DMS53 (cell line): ENCODE results near the gene CUEDC2.
"Not testable (repeated sequence)": the region's sequence is repeated elsewhere in the genome, so short reads cannot be mapped to it uniquely, and the experiment has no call there.

Experiments used
- DNase-seq: peaks from one replicate; lab custom pipeline; 2025; lab: John Stamatoyannopoulos, UW

Gene CUEDC2

DNA sequence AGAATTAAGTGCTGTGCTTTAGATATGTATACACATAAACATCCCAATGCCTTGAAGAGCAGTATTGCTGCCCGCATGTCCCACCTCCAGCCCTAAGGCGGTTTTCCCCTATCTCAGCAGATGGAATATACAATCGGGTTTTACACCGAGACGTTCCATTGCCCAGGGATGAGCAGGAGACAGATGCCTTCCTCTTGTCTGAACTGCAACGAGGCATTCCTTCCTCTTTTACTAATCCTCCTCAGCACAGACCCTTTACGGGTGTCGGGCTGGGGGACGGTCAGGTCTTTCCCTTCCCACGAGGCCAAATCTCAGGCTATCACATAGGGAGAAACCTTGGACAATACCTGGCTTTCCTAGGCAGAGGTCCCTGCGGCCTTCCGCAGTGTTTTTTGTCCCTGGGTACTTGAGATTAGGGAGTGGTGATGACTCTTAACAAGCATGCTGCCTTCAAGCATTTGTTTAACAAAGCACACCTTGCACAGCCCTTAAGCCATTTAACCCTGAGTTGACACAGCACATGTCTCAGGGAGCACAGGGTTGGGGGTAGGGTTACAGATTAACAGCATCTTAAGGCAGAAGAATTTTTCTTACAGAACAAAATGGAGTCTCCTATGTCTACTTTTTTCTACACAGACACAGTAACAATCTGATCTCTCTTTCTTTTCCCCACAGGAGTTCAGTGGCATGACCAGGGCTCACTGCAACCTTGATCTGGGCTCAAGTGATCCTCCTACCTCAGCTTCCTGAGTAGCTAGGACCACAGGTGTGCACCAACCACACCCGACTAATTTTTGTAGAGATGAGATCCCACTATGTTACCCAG, 22.5 kb upstream of the CUEDC2 start:
- not testable (repeated sequence) for DNase-seq

DNA sequence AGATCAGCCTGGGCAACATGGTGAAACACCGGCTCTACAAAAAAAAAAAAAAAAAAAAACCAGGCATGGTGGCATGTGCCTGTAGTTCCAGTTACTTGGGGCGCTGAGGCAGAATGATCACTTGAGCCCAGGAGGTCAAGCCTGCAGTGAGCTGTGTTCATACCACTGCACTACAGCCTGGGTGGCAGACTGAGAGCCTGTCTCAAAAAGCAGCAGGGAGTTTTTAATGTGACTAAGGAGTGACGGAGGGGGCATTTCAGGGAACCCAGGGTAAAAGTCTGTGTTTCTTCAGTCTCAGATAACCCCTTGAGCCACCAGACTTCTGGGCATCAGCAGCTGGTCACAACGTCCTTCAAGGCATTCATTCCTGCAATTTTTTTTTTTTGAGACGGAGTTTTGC, 21.1 kb upstream of the CUEDC2 start:
- DNase-seq, result no peak

DNA sequence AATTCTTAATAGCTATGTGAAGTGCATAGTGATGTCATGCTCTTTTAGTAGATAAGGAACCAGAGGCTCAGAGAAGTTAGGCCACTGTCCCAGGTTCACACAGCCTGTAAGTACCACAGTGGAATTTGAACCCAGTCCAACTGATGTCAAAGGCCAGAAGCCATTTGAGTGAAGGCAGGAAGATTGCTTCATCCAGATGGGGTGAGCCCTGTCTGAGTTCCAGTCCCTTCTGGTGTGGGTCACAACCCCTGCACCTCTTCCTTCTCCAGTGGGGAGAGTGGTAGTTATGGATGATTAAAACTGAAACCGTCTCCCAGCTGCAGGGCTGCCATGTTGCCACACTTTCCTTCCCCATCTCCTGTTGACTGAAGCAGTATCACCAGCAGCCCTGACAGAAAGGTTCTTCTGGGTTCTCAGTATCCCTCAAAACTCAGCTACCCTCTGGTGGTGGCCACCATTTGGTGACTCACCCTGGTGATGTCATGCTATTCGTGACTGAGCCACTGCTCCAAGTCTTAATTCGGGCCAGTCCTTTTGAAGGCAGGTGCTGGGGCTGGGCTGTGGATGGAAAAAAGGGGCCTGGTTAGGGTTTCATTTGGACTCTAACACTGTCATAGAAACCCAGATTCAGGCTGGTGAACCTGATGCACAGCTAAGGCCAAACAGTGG, 20.4 kb upstream of the CUEDC2 start:
- DNase-seq, result peak; percentile 88

DNA sequence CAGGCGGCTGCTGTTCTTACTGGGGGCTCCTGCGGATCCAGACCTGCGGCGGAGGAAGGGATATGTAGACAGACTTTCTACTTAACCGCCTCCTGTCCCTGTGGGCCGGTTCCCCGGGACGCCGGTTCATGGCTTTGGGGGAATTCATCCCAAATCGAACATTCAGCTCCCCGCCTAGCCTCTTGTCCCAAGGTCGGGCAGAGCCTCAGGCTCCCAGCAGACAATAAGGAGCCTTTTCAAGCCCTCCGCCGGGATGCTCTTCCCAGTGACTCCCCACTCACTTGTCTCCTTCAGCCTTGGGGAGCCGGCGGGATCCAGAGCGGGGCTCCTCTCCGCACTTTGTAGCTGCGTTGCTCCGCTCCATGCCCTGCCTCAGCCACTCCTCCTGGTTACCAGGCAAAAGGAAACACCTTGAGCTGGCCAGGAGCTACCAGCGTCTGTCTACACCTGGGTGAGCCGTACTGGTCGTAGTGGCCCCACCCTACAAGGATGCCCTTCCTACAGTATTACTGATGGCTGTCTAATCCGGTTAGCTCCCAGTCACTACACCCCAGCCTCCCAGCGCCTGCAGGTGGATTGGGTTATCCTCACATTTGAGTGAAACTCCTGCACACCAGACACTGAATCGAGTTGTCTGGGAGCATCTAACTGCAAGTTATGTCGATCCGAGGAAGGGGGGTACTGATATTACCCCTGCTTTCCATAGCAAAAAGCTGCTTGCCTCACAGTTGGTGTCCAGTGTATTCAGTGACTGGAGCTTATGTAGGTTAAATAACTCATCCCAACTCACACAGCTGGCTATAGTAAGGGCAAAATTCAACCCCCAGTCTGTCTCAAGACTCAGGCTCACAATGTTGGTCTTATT, 19.0 kb upstream of the CUEDC2 start, which contains the start of gene C10orf95:
C10orf95 (minus strand) TSS at position 439 of the 865 bp plus-strand sequence. CDS start 450 bp downstream, outside the sequence.
- DNase-seq, result peak; percentile 83

DNA sequence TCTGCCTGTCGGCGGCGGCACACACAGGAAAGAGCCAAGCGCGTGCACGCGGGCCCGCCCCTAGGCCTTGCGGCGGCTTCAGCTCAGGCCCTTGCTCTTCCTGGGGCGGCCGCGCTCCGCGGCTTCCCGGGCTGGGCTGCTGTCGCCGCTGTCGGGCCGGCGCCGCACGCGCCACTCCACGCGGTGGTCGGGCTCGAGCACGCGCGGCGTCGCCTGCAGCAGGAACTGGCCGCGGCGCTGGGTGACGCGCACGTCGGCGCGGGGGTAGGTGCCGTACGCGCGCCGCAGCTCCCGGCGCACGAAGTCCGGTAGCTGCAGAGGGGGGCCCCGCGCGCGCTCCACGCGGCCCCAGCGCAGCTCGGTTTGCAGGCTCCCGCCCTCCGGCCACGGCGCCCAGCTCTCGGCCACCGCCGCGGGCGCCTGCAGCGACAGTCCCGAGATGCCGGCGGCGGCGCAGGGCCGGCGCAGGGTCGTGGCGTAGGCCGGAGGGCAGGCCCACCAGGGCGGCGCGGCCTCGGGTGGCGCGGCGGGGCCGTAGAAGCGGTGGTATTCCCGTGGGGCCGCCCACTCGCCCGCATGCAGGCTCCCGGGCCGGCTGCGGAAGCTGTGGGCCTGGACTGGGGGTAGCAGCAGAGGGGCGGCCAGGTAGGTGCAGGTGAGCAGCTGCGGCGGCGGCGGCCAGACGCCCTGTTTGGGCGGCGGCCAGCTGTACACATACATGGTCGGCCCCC, 18.2 kb upstream of the CUEDC2 start:
- peak; percentile 98 for DNase-seq

DNA sequence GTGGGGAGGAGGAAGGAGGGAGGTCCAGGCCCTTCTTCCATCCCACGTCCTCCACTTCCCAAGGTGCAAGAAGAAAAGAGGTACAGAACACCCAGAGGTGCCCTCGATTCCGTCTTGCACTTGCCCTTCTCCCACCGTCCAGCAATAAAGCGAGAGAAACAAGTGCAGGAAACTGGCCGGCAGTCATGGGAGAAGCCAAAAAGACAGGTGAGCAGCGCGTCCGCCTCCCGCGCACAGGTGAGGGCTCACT, 17.7 kb upstream of the CUEDC2 start:
- no peak for DNase-seq

DNA sequence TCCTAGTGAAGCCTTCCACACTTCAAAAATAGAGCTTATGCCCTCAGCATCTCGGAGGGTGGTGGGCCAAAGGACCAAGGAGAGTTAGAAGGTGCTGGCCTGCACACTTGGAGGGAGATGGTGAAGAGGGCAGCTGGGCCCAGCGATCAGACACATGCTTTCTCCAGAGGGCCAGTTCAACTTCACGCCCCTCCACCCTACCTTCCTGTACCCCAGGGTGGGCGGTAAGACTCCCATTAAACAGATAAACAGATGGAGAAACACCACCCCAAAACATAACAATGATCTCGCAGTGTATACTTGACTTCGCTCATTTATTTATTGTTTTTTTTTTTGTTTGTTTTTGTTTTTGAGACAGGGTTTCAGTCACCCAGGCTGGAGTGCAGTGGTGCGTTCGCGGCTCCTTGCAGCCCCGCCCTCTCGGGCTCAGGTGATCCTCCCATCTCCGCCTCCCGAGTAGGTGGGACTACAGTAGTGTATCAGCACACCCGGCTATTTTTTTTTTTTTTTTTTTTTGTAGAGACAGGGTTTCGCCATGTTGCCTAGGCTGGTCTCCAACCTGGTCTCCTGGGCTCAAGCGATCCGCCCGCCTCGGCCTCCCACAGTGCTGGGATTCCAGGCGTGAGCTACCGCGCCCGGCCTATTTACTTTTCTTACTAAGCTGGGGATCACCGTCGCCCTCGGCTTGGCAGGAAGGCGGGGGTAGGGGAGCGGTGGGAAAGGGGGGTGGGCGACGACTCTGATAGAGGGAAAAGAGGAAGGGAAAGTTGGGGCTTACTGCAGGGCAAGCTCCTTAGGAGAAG, 17.1 kb upstream of the CUEDC2 start:
- DNase-seq, result peak; percentile 95

DNA sequence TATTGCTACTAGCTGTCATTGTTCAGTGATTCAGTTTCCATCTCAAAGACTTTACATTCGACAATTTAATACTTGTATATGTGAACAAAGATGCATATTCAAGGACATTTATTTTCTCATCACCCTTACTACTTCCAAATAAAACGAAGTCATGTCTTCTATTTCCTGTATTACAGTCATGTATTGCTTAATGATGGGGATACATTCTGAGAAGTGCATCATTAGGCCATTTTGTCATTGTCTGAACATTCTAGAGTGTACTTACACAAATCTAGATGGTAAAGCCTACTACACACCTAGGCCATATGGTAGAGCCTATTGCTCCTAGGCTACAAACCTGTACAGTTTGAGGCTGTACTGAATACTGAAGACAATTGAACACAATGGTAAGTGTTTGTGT, 12.5 kb upstream of the CUEDC2 start:
- no peak for DNase-seq

DNA sequence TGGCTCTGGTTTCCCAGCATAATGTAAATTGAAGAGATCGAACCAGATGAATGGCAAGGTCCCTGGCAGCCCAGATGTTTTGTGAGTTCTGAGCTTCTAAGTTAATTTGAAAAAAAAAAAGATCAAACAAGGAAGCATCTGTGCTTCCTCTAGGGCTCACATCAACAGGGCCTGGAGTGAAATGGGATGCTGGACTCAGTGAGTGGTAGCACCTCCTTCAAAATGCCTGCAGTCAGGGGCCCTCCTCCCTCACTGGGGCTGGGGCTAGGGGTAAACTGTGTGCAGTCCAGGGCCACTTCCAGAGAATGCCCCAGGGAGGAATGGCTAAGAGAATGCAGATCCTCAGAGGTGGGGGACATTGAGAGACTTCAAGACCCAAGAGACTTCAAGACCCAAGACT, 6.0 kb upstream of the CUEDC2 start:
- no peak for DNase-seq

DNA sequence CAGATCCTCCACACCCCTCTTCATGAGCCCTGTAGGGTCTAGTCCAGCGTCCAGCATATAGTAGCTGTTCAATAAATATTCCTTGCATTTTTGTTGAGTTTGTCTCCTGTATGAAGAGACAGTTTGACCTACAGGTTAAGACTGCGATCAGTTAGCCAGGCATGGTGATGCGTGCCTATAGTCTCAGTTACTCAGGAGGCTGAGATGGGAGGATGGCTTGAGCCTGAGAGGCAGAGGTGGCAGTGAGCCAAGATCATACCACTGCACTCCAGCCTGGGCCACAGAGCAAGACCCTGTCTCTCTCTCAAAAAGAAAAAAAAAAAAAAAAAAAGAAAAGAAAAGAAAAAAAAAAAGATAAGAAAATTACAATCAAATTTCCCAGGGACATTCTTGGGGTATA, 5.1 kb upstream of the CUEDC2 start:
- no peak for DNase-seq

DNA sequence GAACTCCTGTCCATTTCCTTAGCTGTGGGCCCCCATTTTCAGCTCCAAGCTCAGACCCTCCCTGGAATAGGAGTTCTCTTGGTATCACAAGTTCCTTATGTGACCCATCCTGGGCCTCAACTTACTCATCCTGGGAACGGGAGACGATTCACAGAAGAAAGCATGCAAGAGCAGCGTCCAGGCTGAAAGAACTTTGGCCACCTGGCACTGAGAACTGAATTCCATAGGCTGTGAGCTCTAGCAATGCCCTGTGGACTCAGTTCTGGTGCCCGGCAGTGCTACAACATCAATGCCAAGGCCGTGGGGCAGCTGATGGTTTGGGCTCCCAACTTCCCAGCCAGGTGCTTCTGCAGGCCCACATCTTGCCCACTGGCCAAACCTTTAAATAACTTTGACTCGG, 3.9 kb upstream of the CUEDC2 start:
- no peak for DNase-seq

DNA sequence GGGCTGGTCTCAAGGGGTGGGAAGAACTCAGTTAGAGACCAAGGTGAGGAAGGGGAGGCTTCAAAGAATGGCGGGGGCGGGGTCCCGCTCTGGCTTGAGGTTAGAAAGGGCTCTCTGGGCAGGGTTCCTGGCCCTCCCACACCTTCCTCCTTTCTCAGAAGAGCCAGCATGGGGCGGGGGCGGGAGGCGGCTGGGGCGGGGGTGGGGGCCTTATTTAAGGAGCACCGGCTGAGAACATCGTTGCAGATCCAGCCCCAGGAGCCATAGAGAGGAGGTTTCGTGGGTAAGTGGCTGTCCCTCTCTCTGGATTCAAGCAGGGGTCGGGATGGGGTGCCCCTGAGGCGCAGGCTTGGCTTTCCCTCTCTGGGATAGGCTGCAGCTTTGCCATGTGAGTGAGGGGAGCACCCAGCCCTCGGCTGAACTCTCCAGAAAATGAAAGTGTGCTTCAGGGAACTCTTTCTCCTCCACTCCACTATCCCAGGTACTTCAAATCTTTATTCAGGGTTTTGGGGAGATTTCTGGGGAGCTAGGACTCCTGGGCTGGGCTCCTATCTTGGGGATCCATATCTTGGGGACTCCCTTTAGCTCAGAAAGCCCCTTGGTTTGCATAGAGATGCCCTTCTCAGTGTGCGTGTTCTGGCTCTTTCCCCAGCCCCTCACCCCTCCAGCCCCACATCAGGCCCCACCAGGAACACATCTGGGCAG, 3.3 kb upstream of the CUEDC2 start:
- DNase-seq, result no peak

DNA sequence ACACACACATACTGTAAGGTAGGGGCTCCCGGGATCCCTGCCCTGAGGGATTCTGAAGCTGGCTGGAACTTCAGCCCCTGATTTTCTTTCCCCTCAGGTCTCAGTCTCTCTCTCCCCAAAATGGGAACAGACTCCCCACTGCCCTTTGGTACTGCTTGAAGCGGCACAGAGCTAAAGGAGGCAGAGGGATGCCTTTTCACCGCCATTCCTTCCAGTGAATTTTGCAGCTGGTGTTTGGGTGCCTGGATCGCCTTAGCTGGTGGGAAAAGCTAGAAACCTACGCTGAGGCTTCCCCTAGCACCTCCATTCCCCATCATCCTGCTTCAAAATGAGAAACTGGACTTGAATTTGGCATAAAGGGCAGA, 2.7 kb upstream of the CUEDC2 start:
- no peak for DNase-seq

DNA sequence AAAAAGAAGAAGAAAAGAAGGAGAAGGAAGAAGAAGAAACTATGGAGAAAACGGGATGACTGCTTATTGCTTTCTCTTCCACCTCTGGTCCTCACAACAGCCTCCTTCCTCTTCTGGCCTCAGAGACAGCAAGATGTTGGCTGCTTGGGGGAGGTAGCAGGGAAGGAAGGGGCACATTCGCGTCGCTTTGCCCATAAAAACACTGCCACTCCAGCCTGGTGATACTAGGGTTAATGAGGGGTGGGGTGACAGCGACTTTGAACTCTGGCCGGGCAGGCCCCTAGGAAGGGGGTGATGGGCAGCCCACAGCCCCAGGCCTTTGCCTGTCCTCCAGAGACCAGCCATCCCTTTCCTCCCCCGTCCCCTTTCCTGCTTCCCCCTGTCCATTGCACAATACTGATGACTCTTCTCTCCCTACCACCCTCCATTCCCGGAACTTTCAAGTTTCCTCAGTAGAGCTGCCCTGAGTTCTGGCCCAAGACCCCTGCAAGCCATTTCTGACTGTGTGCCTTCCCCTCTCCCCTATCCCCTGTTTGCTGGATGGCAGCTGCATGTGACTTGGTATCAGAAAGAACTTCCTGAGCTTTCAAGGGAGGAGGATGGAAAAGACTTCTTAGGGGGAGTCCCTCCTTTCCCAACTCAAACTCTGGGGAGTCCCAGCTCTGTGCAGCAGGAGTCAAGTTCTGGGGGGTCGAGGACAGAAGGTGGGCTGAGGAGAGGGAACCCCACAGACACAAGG, 2.2 kb upstream of the CUEDC2 start:
- no peak for DNase-seq

DNA sequence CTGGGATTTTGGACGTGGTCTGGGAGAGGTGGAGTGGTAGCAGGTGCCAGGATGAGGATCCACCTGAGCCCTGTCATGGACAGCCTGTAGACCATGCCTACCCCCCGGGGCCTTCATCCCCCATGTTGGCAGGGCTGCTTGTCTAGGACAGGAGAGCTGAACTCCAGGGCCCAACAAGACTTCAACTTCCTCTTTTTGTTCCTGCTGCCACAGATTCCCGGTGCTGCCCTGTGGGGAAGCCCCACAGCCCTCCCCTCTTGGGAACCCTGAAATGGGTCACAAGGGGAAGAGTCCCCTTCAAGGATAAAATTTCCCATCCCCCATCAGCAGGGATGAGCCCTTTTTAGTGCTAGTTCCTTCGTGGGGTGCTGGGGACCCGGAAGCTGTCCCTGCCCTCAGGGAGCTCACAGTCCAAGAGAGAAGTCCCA, 1.3 kb upstream of the CUEDC2 start:
- no peak for DNase-seq

DNA sequence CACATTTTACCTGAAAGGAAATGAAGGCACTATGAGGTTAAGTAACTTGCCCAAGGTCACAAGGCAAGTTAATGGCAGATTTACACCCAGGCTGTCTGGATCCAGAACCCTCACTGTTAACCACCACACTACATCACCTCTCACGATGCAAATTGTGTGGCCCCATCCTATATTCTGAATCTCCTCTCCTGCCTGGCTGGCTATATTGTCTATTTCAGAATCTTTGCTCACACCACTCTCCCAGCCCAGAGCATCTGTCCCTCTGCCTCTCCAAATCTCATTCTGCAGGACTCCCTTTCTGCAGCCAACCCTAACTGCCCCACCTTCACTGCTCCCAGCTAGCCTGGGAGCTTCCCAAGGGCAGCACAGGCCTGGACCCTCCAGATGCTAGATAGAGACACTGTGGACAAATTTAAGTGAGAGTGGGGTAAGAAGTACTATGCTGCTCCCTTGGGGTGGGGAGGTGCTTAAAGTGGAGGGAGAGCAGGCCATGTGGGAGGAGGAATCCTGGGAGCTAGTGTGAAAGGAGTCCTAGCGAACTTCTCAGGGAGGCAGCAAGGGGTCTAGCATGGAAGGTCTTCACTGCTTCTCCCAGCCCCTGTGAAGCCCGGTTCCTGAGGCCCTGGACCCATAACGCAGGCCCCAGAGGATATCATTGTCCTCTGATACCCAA, 786 bp downstream of the CUEDC2 start:
- peak; percentile 52 for DNase-seq

DNA sequence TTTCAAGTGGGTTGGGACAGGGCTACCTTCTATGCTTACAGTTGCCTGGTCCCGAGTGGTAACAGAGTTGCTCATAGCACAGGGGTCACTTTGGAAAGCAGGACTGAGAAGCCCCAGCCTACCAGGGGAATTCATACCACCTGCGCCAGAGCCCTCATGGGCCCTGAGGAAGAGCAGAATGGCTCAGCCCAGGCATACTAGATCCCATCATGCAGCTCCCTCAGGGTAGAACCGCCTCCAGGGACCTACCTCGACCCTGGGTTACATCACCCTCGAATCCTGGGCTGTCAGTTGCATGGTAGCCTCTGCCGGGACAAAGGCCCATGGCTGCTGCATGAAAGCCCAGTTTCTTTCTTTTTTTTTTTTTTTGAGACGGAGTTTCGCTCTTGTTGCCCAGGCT, 2.9 kb downstream of the CUEDC2 start:
- DNase-seq, result no peak

DNA sequence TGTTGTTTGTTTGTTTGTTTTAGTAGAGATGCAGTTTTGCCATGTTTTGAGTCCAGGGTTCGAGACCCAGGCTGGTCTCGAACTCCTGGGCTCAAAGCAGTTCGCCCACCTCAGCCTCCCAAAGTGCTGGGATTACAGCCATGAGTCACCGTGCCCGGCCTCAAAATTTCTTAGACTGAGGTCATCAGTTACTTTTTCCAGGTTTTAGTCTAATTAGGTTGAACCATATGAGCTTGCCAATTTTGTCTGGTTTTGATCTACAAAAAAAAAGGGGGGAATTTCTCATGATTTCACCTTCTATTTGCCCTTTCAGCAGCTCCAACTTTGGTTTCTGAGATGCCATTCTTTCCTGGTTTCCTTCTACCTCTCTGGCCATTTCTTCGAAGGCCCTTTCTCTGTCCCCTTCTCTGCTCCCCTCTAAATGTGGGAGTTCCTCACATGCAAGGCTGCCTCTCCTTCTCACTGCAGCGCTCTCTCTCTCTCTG, 5.5 kb downstream of the CUEDC2 start:
- DNase-seq, result no peak

DNA sequence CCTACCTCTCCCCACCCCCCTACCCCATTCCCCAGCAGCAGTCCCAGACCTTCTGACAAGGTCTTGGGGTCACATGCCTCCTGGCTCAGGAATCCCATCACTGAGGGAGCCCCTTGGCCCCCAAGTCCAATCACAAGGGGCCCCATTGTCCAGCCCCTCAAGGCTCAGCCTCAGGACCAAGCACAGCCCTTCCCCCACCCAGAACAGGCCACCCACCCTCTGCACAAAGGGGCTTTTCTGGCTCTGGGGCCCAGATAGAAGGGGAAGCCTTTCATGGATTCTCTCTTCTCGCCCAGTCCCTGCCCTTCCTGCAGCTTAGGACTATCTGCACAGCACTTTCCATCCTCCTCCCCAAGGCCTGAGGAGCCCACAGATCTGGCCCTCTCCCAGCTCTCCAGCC, 6.9 kb downstream of the CUEDC2 start:
- DNase-seq, result no peak
